OCI-M2 (cell line): ENCODE measurements around the gene SLX9.

Experiments used
- DNase-seq: peaks from one replicate; lab custom pipeline; 2025; ENCODE audit not compliant: unreplicated experiment; lab: John Stamatoyannopoulos, UW

Gene SLX9, protein sequence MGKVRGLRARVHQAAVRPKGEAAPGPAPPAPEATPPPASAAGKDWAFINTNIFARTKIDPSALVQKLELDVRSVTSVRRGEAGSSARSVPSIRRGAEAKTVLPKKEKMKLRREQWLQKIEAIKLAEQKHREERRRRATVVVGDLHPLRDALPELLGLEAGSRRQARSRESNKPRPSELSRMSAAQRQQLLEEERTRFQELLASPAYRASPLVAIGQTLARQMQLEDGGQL

DNA sequence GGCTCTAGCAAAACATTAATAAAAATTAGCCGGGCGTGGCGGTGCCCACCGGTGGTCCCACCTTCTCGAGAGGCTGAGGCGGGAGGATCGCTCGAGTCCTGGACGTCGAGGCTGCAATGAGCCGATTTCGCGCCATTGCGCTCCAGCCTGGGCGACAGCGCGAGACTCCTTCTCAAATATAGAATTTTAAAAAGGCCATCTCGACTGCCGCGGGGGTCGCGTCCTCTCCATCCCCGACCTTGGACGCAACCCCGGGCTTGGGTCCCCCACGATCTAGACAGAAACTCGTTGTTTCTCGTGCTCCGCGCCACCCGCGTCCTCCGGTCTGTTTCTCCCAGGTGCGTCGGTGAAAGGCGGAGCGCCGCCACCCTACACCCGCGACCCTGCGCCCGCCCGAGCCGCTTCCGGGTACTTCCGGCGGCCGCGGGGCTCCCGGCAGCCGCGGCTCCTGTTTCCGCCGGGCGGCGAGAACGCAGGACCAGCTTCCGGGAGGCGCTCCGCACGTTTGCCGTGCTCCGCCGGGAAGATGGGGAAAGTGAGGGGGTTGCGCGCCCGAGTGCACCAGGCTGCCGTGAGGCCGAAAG lies at the start of gene SLX9:
Gene SLX9 (plus strand): TSS at position 498 of the 584 bp plus-strand sequence. CDS start 29 bp downstream, at position 527.
- peak; percentile 84 for DNase-seq

GRCh38 chr21:44890338-44890931 lies 49.4 kb upstream of the SLX9 start:
- no peak for DNase-seq

DNA sequence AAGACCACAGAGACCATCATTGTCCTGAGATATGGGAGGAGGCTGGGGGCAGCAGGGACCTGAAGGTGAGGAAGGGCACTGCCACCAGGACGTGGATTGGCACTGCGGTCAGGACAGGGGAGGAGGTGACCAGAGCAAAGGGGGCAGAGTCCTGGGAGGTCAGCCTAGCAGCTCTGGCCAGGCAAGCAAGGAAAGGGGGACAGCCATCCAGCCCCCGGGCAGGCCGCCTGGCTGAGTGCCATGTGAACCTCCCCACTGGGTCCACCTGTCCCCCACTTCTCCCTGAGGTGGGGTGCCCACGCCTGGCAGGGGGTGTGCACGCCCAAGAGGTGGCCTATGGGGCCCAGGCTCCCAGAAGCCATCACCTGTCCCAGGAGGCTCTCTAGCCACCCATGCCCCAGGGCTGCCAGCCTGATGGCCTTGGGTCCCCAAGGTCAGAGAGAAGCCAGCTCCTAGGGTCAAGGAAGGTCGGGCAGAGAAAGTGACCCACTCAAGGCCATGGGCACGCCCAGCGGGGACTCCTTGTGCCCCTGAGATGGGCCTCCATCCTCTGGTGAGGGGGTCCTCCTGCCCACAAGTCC lies 48.8 kb upstream of the SLX9 start:
- DNase-seq, result no peak

DNA sequence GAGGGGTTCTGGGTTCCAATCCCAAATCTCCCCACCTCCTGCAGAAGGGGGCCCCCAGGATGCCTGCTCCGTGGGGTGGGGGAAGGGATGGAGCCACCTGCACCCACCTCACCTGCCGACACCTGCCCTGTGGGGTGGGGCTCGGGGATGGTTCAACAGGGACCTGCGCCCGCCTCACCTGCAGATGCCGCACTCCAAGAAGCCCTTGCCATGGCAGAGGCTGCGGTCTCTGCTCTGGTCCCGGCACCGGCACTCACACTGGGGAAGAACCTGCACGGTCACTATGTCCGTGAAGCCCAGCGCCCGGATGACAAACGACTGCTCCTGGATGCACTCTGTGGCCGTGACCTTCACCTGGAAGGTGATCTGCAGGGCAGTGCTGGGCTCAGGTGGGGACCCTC lies 48.2 kb upstream of the SLX9 start:
- no peak for DNase-seq

- no peak for DNase-seq
Measured at GRCh38 chr21:44892095-44892494, 47.7 kb upstream of the SLX9 start.

DNA sequence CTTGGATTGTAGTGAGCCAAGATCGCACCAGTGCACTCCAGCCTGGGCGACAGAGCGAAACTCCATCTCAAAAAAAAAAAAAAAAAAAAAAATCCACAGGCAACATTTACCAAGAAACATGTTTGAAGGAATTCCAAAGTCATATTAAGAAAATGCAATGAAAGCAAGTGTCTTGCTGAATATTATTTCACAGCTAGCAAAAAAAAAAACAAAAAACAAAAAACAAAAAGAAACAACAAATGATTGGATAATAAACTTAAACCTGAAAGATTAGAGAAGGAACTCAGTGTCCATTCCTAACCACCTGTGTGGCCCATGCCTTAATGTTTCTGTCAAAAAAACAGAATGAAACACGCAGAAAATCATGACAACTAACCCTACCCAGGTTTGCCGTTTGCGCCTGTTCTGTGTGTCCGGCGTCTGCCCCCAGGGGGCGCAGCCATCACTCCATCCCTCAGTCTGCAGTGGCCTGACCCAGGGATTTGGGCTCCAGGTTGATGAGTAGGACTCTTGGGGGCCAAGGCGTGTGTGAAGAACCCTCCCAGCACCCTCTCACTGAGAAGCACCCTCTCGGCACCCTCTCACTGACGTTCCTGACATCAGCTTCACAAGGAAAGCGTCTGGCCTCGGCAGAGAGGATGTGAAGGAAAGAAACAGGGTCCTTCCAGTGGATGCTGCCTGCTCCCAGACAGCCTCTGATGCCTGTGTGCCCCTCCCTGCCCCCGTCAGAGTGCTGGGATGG lies 47.1 kb upstream of the SLX9 start:
- no peak for DNase-seq

DNA sequence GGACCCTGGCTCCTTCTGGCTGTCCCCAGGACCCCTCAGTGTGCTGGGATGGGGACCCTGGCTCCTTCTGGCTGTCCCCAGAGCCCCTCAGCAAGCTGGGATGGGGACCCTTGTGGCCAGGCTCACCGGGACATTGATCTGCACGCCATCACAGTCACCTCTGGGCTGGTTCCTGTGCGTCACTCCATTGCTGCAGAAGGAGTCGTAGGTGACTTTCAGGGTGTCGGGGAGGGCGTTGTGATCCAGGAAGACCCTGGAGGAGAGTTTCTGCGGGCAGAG lies 46.6 kb upstream of the SLX9 start:
- no peak for DNase-seq

DNA sequence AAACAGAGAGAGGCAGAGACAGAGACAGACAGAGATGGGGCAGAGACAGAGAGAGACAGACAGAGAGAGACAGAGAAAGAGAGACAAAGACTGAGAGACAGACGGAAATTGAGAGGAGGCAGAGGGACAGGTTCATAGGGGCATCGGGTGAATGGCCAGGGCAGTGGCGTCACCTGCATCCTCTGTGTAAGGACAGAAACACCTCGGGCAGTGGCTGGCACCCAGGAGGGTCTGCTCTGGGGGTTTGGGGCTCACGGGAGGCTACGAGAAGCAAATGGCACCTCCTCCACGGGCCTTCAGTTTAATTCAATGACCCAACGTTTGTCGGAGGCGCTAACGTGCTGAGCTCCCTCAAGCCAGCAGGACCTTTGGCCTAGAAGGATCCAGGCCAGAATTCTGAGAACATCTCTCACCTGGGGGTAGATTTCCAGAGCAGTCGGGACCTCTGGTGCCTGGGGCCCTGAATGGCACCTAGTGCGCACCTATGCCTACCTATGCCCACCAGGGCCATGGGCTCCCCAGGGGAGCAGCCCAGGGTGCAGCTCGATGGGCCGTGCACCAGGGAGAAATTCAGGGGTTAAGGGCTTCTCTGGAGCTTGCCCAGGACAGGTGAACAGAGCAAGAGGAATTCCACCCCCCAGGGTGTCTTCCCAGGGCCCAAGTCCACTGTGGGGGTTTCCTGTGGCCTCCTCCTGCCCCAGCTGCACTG lies 45.7 kb upstream of the SLX9 start:
- DNase-seq, result no peak

DNA sequence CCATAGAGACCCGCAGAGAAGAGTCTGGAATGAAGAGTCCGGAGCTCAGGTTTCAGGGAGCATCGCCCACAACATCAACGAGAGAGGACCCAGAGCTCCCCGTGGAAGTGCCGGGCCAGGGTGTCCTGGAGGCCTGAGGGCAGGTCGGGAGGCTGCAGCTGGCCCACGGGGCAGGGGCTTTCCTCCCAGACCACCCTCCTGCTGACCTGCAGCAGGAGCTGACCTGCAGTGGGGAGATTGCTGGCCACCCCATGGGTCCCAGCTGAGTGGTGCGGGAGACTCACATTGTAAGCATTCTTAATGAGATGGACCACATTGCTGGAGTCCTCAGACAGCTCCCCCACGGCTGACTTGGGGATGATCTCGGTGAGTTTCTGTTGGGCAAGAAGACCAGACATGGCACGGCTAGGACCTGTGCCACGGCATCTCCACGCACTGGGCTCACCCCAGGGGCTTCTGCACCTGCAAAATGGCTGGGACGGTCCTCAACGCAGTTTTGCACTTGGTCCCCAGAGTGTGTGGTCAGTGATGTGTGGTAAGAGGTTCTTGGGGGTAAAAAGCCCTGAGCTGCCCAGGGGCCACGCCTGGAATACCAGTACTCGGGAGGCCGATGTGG lies 45.0 kb upstream of the SLX9 start:
- no peak for DNase-seq

GRCh38 chr21:44895859-44896258 lies 44.0 kb upstream of the SLX9 start:
- no peak for DNase-seq

- no peak for DNase-seq
Measured at GRCh38 chr21:44896561-44897286, 43.1 kb upstream of the SLX9 start.

GRCh38 chr21:44897326-44898010 lies 42.4 kb upstream of the SLX9 start:
- no peak for DNase-seq

DNA sequence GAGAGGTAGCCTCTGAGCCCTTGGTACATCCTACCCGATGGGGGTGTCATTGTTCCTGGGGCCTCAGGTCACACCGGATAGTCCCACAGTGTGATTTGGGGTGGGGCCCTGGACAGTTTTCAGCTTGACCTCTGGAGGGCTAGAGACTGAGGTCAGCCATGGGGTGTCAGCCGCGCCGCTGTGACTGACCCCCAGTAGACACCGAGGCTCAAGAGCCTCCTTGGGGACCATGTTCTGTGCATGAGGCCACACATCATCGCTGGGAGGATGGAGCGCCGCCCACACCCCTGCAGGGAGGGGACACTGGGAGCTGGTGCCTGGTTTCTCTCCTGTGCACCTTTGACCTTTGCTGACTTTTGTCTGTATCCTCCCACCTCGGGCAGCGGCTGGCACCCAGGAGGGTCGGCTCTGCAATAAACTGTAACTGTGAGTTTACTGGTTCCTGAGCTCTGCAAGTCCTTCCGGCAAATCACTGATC lies 41.8 kb upstream of the SLX9 start:
- no peak for DNase-seq

- no peak for DNase-seq
Measured at GRCh38 chr21:44898851-44899767, 40.7 kb upstream of the SLX9 start.

DNA sequence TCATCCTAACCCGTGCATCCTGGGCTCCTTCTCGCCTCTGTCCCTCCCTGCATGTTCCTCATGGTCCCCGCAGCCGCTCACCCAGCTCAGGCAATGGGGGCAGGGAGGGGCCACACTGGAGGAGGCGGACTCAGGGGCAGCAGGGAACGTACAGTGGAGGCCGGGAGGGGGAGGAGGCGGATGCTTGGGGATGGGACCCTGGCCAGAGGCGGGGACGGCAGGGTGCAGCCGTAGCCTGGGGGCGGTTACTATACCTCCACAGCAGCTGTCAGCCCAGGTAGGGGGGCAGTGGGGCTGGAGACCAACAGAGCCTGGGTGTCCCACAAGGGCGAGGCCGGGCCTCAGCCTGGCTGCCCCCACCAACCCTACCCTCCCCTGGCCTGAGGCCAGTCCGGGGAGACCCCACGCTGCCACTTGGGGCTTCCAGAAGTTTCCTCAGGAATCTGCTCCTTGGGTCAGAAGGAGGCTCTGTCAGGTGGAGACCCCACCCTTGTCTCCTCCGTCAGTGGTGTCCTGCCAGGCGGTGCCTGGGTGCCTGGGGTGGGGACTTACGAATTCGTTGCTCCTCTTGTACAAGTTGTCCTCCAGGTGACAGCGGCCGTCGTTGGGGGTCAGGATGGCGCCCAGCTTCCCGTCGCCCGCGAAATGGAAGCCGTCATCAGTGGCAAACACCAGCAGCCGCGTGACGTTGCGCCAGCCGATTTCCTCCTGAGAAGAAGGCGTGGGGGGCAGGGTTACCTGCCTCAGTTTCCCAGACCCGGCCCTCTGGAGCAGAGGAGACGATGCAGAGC lies 39.9 kb upstream of the SLX9 start:
- no peak for DNase-seq

DNA sequence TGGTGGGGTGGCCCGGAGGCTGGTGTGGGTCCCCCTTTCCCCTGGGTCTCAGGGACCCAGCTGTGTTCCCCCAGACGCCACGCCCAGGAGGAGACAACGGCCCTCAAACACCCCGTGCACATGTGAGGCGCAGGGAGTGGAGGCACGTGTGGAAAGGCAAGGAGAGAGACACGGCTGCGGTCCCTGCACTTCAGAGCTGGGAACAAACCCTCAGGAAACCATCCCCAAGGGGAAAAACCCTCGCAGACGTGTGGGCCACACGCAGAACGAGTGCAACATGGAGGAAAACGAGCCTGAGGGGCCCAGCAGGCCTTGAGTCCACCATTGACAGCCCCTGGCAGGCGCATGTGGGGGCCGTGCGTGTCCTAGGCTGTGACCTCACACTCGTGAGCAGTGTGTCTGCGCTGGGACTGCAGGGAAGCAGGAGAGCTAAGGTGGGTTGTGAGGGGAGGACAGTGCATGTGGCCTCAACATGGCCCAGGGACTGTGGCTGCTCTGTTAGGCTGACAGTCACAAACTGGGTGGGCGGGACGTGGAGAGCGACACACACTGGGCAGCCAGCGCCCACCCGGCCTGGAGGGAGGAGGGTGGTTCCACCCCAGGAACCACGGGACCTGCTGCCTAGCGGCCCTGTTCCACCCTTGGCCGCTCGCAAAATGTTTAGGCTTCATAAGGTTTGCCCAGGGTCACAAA lies 39.1 kb upstream of the SLX9 start:
- no peak for DNase-seq
